Measurements from ENCODE around the gene GGACT.

Gene GGACT

GRCh38 chr13:100537951-100538462 is 50.6 kb downstream of the GGACT start:
- Histone ChIP-seq H3K36me3 (ENCODE audit: control insufficient read depth in 1 of 2, insufficient read depth in 2 of 2, low read length in 2 of 2) (no peaks in the 10 kb centered on the region), H3K27ac (ENCODE audit: low read depth, low read length) (no peak overlapping the region), H3K79me2 (ENCODE audit: control insufficient read depth, insufficient read depth, low read length, poor library complexity) (no peaks in the 10 kb centered on the region), H3K14ac (ENCODE audit: low read length) (no peak overlapping the region), H2BK12ac (ENCODE audit: low read length) (no peak overlapping the region), H3K9ac (ENCODE audit: low read length) (no peak overlapping the region), H2BK120ac (ENCODE audit: insufficient read depth, low read length, poor library complexity) (no peak overlapping the region), H3K18ac (ENCODE audit: low read length) (no peak overlapping the region), H2AK5ac (ENCODE audit: low read length) (no peak overlapping the region), H4K8ac (ENCODE audit: low read depth, low read length) (no peak overlapping the region), H3K9me3 (ENCODE audit: insufficient read depth, low read depth, low read length) (peaks cover 5% of the 10 kb centered on the region), H4K12ac (ENCODE audit: low read depth, low read length) (no peak overlapping the region), H3K4me2 (ENCODE audit: low read length) (no peak overlapping the region), H2BK5ac (ENCODE audit: low read depth, low read length, poor library complexity) (no peak overlapping the region), H3K23ac (ENCODE audit: low read length) (no peak overlapping the region), H3K79me1 (ENCODE audit: low read length) (no peaks in the 10 kb centered on the region), H3K4me3 (ENCODE audit: low read depth, low read length) (no peak overlapping the region), H4K91ac (ENCODE audit: low read depth, low read length) (no peak overlapping the region), H3K27me3 (ENCODE audit: insufficient read depth, low read length) (no peaks in the 10 kb centered on the region), H3K4ac (ENCODE audit: low read depth, low read length) (no peak overlapping the region), H2AFZ (ENCODE audit: insufficient read depth, low read length, poor library complexity) (no peak overlapping the region), H3K4me1 (ENCODE audit: control insufficient read depth in 1 of 2, insufficient read depth in 2 of 2, low read length in 2 of 2) (no peaks in the 10 kb centered on the region)
- DNase-seq: no peak
- no CpG with 5 or more reads among the region's 5 CpGs for whole genome bisulfite sequencing (ENCODE audit: extremely low coverage, insufficient coverage, insufficient read length)

GRCh38 chr13:100537486-100537885 is 51.1 kb downstream of the GGACT start:
- no peak overlapping the region for H3K18ac ChIP-seq (ENCODE audit: low read length)
- no peak overlapping the region for H4K8ac ChIP-seq (ENCODE audit: low read depth, low read length)
- no peaks in the 10 kb centered on the region for H3K79me2 ChIP-seq (ENCODE audit: control insufficient read depth, insufficient read depth, low read length, poor library complexity)
- no peak overlapping the region for H2BK120ac ChIP-seq (ENCODE audit: insufficient read depth, low read length, poor library complexity)
- no peak overlapping the region for H3K27ac ChIP-seq (ENCODE audit: low read depth, low read length)
- H3K27me3 ChIP-seq (ENCODE audit: insufficient read depth, low read length): no peaks in the 10 kb centered on the region
- no peaks in the 10 kb centered on the region for H3K4me1 ChIP-seq (ENCODE audit: control insufficient read depth in 1 of 2, insufficient read depth in 2 of 2, low read length in 2 of 2)
- H3K79me1 ChIP-seq (ENCODE audit: low read length): no peaks in the 10 kb centered on the region
- H4K91ac ChIP-seq (ENCODE audit: low read depth, low read length): no peak overlapping the region
- no peak overlapping the region for H2AFZ ChIP-seq (ENCODE audit: insufficient read depth, low read length, poor library complexity)
- no peak for DNase-seq
- no peak overlapping the region for H3K4me2 ChIP-seq (ENCODE audit: low read length)
- no peak overlapping the region for H3K14ac ChIP-seq (ENCODE audit: low read length)
- peaks cover 5% of the 10 kb centered on the region for H3K9me3 ChIP-seq (ENCODE audit: insufficient read depth, low read depth, low read length)
- H3K23ac ChIP-seq (ENCODE audit: low read length): no peak overlapping the region
- H2BK12ac ChIP-seq (ENCODE audit: low read length): no peak overlapping the region
- no peak overlapping the region for H3K4ac ChIP-seq (ENCODE audit: low read depth, low read length)
- H3K36me3 ChIP-seq (ENCODE audit: control insufficient read depth in 1 of 2, insufficient read depth in 2 of 2, low read length in 2 of 2): peaks cover 0 to 2% of the 10 kb centered on the region in 2 experiments
- H2AK5ac ChIP-seq (ENCODE audit: low read length): no peak overlapping the region
- H3K9ac ChIP-seq (ENCODE audit: low read length): no peak overlapping the region
- H4K12ac ChIP-seq (ENCODE audit: low read depth, low read length): no peak overlapping the region
- no CpG with 5 or more reads among the region's 9 CpGs for WGBS (ENCODE audit: extremely low coverage, insufficient coverage, insufficient read length)
- H3K4me3 ChIP-seq (ENCODE audit: low read depth, low read length): no peak overlapping the region
- no peak overlapping the region for H2BK5ac ChIP-seq (ENCODE audit: low read depth, low read length, poor library complexity)

- no peaks in the 10 kb centered on the region for H3K79me2 ChIP-seq (ENCODE audit: control insufficient read depth, insufficient read depth, low read length, poor library complexity)
- no peaks in the 10 kb centered on the region for H3K4me1 ChIP-seq (ENCODE audit: control insufficient read depth in 1 of 2, insufficient read depth in 2 of 2, low read length in 2 of 2)
Measured at GRCh38 chr13:100536643-100537180, 51.9 kb downstream of the GGACT start.

GRCh38 chr13:100535426-100536135 is 53.0 kb downstream of the GGACT start:
- Histone ChIP-seq H4K12ac (ENCODE audit: low read depth, low read length) (no peak overlapping the region), H3K4ac (ENCODE audit: low read depth, low read length) (no peak overlapping the region), H3K9ac (ENCODE audit: low read length) (no peak overlapping the region), H2BK5ac (ENCODE audit: low read depth, low read length, poor library complexity) (no peak overlapping the region), H2AK5ac (ENCODE audit: low read length) (no peak overlapping the region), H3K18ac (ENCODE audit: low read length) (no peak overlapping the region), H3K4me2 (ENCODE audit: low read length) (no peak overlapping the region), H3K9me3 (ENCODE audit: insufficient read depth, low read depth, low read length) (peaks cover 4% of the 10 kb centered on the region), H3K79me1 (ENCODE audit: low read length) (no peaks in the 10 kb centered on the region), H3K4me1 (ENCODE audit: control insufficient read depth in 1 of 2, insufficient read depth in 2 of 2, low read length in 2 of 2) (no peaks in the 10 kb centered on the region), H3K27ac (ENCODE audit: low read depth, low read length) (no peak overlapping the region), H3K4me3 (ENCODE audit: low read depth, low read length) (no peak overlapping the region), H3K23ac (ENCODE audit: low read length) (no peak overlapping the region), H2BK120ac (ENCODE audit: insufficient read depth, low read length, poor library complexity) (no peak overlapping the region), H3K14ac (ENCODE audit: low read length) (no peak overlapping the region), H2AFZ (ENCODE audit: insufficient read depth, low read length, poor library complexity) (no peak overlapping the region), H4K8ac (ENCODE audit: low read depth, low read length) (no peak overlapping the region), H3K36me3 (ENCODE audit: control insufficient read depth in 1 of 2, insufficient read depth in 2 of 2, low read length in 2 of 2) (peaks cover 2% of the 10 kb centered on the region in 2 experiments), H4K91ac (ENCODE audit: low read depth, low read length) (no peak overlapping the region), H2BK12ac (ENCODE audit: low read length) (no peak overlapping the region), H3K79me2 (ENCODE audit: control insufficient read depth, insufficient read depth, low read length, poor library complexity) (no peaks in the 10 kb centered on the region), H3K27me3 (ENCODE audit: insufficient read depth, low read length) (no peaks in the 10 kb centered on the region)
- WGBS (ENCODE audit: extremely low coverage, insufficient coverage, insufficient read length): no CpG with 5 or more reads among the region's 16 CpGs
- no peak for DNase-seq

More at GRCh38 chr13:100536643-100537180, 51.9 kb downstream of the GGACT start:
- Histone ChIP-seq H3K14ac (ENCODE audit: low read length) (no peak overlapping the region), H3K9ac (ENCODE audit: low read length) (no peak overlapping the region), H2BK5ac (ENCODE audit: low read depth, low read length, poor library complexity) (no peak overlapping the region), H3K9me3 (ENCODE audit: insufficient read depth, low read depth, low read length) (peaks cover 4% of the 10 kb centered on the region), H3K18ac (ENCODE audit: low read length) (no peak overlapping the region), H3K4me3 (ENCODE audit: low read depth, low read length) (no peak overlapping the region), H3K36me3 (ENCODE audit: control insufficient read depth in 1 of 2, insufficient read depth in 2 of 2, low read length in 2 of 2) (peaks cover 2% of the 10 kb centered on the region in 2 experiments), H2BK12ac (ENCODE audit: low read length) (no peak overlapping the region), H3K4ac (ENCODE audit: low read depth, low read length) (no peak overlapping the region), H2AFZ (ENCODE audit: insufficient read depth, low read length, poor library complexity) (no peak overlapping the region), H3K79me1 (ENCODE audit: low read length) (no peaks in the 10 kb centered on the region), H4K8ac (ENCODE audit: low read depth, low read length) (no peak overlapping the region), H2BK120ac (ENCODE audit: insufficient read depth, low read length, poor library complexity) (no peak overlapping the region), H3K4me2 (ENCODE audit: low read length) (no peak overlapping the region), H3K27me3 (ENCODE audit: insufficient read depth, low read length) (no peaks in the 10 kb centered on the region), H3K23ac (ENCODE audit: low read length) (no peak overlapping the region), H3K27ac (ENCODE audit: low read depth, low read length) (no peak overlapping the region), H2AK5ac (ENCODE audit: low read length) (no peak overlapping the region), H4K91ac (ENCODE audit: low read depth, low read length) (no peak overlapping the region), H4K12ac (ENCODE audit: low read depth, low read length) (no peak overlapping the region)
- DNase-seq: no peak
- WGBS (ENCODE audit: extremely low coverage, insufficient coverage, insufficient read length): no CpG with 5 or more reads among the region's 13 CpGs

Measured in trophoblast cell (in vitro differentiated cells and primary cell).